Smooth muscle cell (in vitro differentiated cells): Measurements from ENCODE around the gene VAV2. TPM values are rescaled to one million over a fixed set of nuclear protein-coding genes. Genes with fewer than 3 reads are reported as not detected.

Source experiments
- DNase-seq: peaks from one replicate; lab custom pipeline; 2025; ENCODE audit not compliant: unreplicated experiment; lab: John Stamatoyannopoulos, UW
- H2AFZ ChIP-seq: fragments of 200-600 bp; sonication (generic); 2 replicates; pipeline ENCODE4 v1.6.0; 2016; ENCODE audit warnings: antibody characterized with exemption, low read depth, mild to moderate bottlenecking
- H3F3A ChIP-seq: fragments of 200-600 bp; sonication (generic); 2 replicates; pipeline ENCODE4 v1.6.0; 2017; ENCODE audit warnings: antibody characterized with exemption, low read depth
- H3K27ac ChIP-seq: fragments of 200-600 bp; sonication (generic); 2 replicates; pipeline ENCODE4 v1.5.1; 2016; ENCODE audit warnings: low read depth, mild to moderate bottlenecking
- H3K27me3 ChIP-seq: fragments of 200-600 bp; sonication (generic); 2 replicates; pipeline ENCODE4 v1.6.1; 2016; ENCODE audit warnings: low read depth, mild to moderate bottlenecking
- H3K36me3 ChIP-seq: fragments of 200-600 bp; sonication (generic); 2 replicates; pipeline ENCODE4 v1.5.1; 2016; ENCODE audit warnings: low read depth
- H3K4me1 ChIP-seq: fragments of 200-600 bp; sonication (generic); 2 replicates; pipeline ENCODE4 v1.5.1; 2016; ENCODE audit warnings: low read depth
- H3K4me2 ChIP-seq: fragments of 200-600 bp; sonication (generic); 2 replicates; pipeline ENCODE4 v1.6.0; 2016; ENCODE audit warnings: mild to moderate bottlenecking
- H3K4me3 ChIP-seq: fragments of 200-600 bp; sonication (generic); 2 replicates; pipeline ENCODE4 v1.5.1; 2016; ENCODE audit warnings: mild to moderate bottlenecking
- H3K79me2 ChIP-seq: fragments of 200-600 bp; sonication (generic); 2 replicates; pipeline ENCODE4 v1.6.0; 2016; ENCODE audit warnings: low read depth, mild to moderate bottlenecking
- H3K9ac ChIP-seq: fragments of 200-600 bp; sonication (generic); 2 replicates; pipeline ENCODE4 v1.6.0; 2016; ENCODE audit warnings: low read depth
- H3K9me3 ChIP-seq: fragments of 200-600 bp; sonication (generic); replicated peaks from 2 replicates; pipeline ENCODE4 v1.5.1; 2016; ENCODE audit warnings: low read depth
- H4K20me1 ChIP-seq: fragments of 200-600 bp; sonication (generic); 2 replicates; pipeline ENCODE4 v1.6.0; 2016; ENCODE audit warnings: low read depth
- WGBS: methylation state at CpG from one replicate; pipeline ENCODE4 v1.1.7; 2016; ENCODE audit warnings: low lambda C conversion rate; 5-methylcytosine and 5-hydroxymethylcytosine counted together
- polyA plus RNA-seq: library from polyadenylated mRNA; unstranded; fragments of >200 nt; fragmentation: Nextera tagmentation; extraction: Ambion mirVana; gene quantifications from 2 replicates; pipeline ENCODE4 v1.2.1, GENCODE V29; 2016
- total RNA-seq: library from RNA; depleted of rRNA; stranded (reverse); fragments of >200 nt; gene quantifications from 2 replicates; pipeline ENCODE4 v1.2.3, GENCODE V29; 2014
- TF ChIP-seq, protein P1 (sequence below): fragments of 200-600 bp; sonication (generic); IDR thresholded peaks from 2 replicates; pipeline ENCODE4 v1.5.1; 2017; ENCODE audit warnings: borderline replicate concordance, mild to moderate bottlenecking, antibody characterized with exemption; ENCODE audit not compliant: insufficient read depth, poor library complexity, severe bottlenecking

Gene VAV2
- total and polyA plus RNA-seq, 2 experiments from 2014 or later = 26.2 to 35.3 TPM

DNA sequence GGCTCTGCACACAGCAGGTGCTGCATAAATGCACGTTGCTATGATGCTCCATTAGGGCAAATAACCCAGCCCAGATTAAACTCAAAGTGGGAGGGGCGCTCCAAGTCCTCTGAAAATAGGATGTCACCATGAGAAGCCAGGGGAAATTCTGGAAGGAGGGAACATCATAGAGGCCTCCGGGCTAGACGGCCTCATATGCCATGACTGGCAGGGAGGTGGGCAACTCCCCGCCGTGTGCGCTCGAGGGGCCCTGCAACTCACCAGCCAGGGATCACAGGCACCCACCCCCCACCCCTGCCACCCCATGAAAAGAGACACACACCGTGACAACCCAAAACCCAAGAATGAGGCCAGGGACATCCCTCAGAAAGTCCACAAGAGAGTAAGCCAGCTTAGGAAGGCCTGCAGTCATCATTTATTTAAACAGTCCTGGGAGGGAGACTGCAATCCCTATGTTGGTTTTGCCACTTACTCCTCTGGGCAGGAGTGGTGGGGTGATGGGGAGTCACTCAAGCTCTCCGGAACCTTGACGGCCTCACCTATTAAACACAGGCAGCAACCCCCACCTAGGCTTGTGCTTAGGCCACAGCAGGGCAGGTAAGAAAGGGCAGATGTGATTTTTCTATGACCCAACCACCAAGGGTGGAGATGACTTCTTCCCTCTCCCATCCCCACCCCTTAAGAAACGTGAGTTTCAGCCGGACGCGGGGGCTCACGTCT is 4.0 kb downstream of the VAV2 start:
- DNase-seq = no peak
- Histone ChIP-seq H3K4me1 (peaks cover 11% of the 10 kb centered on the region), H3K9ac (no peak overlapping the region), H3K4me3 (no peak overlapping the region), H3K4me2 (no peak overlapping the region), H3K27me3 (no peaks in the 10 kb centered on the region), H3K79me2 (peaks cover 86% of the 10 kb centered on the region), H3K36me3 (no peaks in the 10 kb centered on the region), H3K27ac (no peak overlapping the region), H3K9me3 (no peaks in the 10 kb centered on the region), H4K20me1 (peaks cover 90% of the 10 kb centered on the region), H2AFZ (no peak overlapping the region), H3F3A (no peaks in the 10 kb centered on the region)
- 90% methylated on average over 16 of the region's 16 CpGs for WGBS
- TF ChIP-seq, protein P1, sequence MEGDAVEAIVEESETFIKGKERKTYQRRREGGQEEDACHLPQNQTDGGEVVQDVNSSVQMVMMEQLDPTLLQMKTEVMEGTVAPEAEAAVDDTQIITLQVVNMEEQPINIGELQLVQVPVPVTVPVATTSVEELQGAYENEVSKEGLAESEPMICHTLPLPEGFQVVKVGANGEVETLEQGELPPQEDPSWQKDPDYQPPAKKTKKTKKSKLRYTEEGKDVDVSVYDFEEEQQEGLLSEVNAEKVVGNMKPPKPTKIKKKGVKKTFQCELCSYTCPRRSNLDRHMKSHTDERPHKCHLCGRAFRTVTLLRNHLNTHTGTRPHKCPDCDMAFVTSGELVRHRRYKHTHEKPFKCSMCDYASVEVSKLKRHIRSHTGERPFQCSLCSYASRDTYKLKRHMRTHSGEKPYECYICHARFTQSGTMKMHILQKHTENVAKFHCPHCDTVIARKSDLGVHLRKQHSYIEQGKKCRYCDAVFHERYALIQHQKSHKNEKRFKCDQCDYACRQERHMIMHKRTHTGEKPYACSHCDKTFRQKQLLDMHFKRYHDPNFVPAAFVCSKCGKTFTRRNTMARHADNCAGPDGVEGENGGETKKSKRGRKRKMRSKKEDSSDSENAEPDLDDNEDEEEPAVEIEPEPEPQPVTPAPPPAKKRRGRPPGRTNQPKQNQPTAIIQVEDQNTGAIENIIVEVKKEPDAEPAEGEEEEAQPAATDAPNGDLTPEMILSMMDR = no peak

DNA sequence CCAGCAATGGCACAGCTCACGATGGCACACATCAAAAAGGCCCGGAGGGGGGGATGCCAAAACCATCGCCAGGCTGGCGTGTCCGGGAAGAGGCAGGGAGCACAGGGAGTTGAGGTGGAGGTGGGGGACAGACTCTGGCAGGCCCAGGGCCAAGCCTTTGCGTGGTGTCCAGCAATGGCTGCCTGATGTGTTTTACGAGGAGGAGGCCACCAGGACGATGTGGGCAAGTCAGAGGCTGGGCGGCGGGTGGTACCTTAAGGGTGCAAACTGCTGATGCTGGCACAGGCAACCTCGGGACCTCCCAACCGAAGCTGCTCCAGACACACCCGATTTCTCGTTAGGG is 4.7 kb downstream of the VAV2 start:
- Histone ChIP-seq H3K9ac (no peak overlapping the region), H3K79me2 (peaks cover 92% of the 10 kb centered on the region), H2AFZ (no peak overlapping the region), H4K20me1 (peaks cover 97% of the 10 kb centered on the region), H3K4me3 (no peak overlapping the region), H3K27ac (no peak overlapping the region), H3K9me3 (no peaks in the 10 kb centered on the region), H3K36me3 (no peaks in the 10 kb centered on the region), H3K27me3 (no peaks in the 10 kb centered on the region), H3F3A (no peaks in the 10 kb centered on the region), H3K4me1 (peaks cover 11% of the 10 kb centered on the region), H3K4me2 (no peak overlapping the region)
- WGBS = 90% methylated on average over 14 of the region's 14 CpGs
- no peak for DNase-seq
- TF ChIP-seq, protein P1 = no peak

DNA sequence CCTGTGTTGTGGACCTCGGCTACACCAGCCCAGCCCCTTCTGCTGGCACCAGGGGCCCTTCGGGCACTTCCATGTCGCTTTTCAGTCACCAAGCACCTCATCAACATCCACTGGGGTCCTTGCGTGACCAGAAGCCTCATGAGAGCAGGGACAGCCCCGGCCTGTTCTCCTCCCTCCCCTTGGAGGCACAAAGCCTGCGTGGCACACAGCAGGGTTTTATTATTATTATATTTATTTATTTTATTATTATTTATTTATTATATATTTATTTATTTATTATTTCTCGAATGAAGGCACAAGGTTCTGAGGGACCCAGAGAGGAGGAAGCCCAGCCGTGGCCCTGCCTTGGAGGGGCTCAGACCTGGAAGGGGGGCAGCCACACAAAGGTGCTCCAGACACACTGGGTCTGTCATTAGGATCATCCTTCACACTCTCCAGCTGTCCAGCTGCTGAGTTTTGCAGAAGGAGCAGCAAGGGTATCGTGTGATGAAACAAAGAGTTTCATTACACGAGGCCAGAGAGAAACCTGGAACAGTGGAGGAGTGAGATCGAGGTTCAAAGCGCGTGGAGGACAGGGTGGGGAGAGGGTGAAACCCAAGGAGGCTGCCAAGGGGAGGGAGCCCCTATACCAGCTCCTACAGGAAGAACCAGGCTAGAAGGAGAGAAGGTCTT is 5.2 kb downstream of the VAV2 start:
- Histone ChIP-seq H4K20me1 (peaks cover 100% of the 10 kb centered on the region), H2AFZ (no peak overlapping the region), H3K27ac (no peak overlapping the region), H3K4me3 (no peak overlapping the region), H3K4me2 (no peak overlapping the region), H3K9me3 (no peaks in the 10 kb centered on the region), H3F3A (no peaks in the 10 kb centered on the region), H3K27me3 (no peaks in the 10 kb centered on the region), H3K36me3 (no peaks in the 10 kb centered on the region), H3K9ac (no peak overlapping the region), H3K79me2 (peaks cover 96% of the 10 kb centered on the region), H3K4me1 (peaks cover 11% of the 10 kb centered on the region)
- DNase-seq = no peak
- TF ChIP-seq, protein P1 = no peak
- WGBS = 93% methylated on average over 13 of the region's 13 CpGs
